A549 (cell line): ENCODE measurements around the gene FKBP8. TPM values are rescaled to one million over a fixed set of nuclear protein-coding genes. Genes with fewer than 3 reads are reported as not detected.

ENCODE experiments used
- ATAC-seq, 2 experiments: fragments of 200-7000 bp in 1 of 2; fragments of >200 bp in 1 of 2; cut with Nextera tagmentation in 1 of 2; cut with Tn5 transposase in 1 of 2; 3 replicates each; pipeline versions ENCODE4 v1.8.0 to v1.9.1; 2018 to 2020; ENCODE audit warnings: mild to moderate bottlenecking in 1 of 2, moderate library complexity in 1 of 2
- CTCF ChIA-PET: fragments of 300-600 bp; sonication (Branson Sonifier 250); formaldehyde crosslinking; extraction: SDS; loops from one replicate; lab custom pipeline; 2021; ENCODE audit warnings: antibody characterized with exemption, inconsistent platforms; lab: Yijun Ruan, JAX
- POLR2A ChIA-PET: fragments of 350-600 bp; formaldehyde crosslinking; extraction: SDS; loops from one replicate; lab custom pipeline; 2021; ENCODE audit warnings: antibody characterized with exemption, inconsistent platforms; lab: Yijun Ruan, JAX
- DNase-seq, 2 experiments: peaks; one replicate each; pipeline versions ENCODE4 v3.0.0 to v3.0.0-alpha.2; 2011 to 2016; ENCODE audit warnings: low read depth in 1 of 2, low spot score in 1 of 2
- FAIRE-seq: peaks from 2 replicates; lab custom pipeline; 2011; peaks lifted over from hg19 to GRCh38; lab: Jason Lieb, UNC
- H3K27ac ChIP-seq, 2 experiments: fragments of >200 bp; sonication (Bioruptor Twin); formaldehyde crosslinking; 3 replicates each; pipeline ENCODE4 v1.5.1; 2016 to 2017
- H3K4me1 ChIP-seq: fragments of >200 bp; sonication (Bioruptor Twin); formaldehyde crosslinking; 3 replicates; pipeline ENCODE4 v1.6.1; 2016
- H3K4me2 ChIP-seq: fragments of >200 bp; sonication (Bioruptor Twin); formaldehyde crosslinking; 3 replicates; pipeline ENCODE4 v1.6.1; 2016
- H3K4me3 ChIP-seq: fragments of >200 bp; sonication (Bioruptor Twin); formaldehyde crosslinking; 3 replicates; pipeline ENCODE4 v1.5.1; 2016
- H3K9me3 ChIP-seq: fragments of >200 bp; sonication (Bioruptor Twin); formaldehyde crosslinking; 3 replicates; pipeline ENCODE4 v1.6.1; 2016
- ATOH8 ChIP-seq: fragments of 250-450 bp; sonication (Bioruptor Pico); IDR thresholded peaks from 2 replicates; pipeline ENCODE4 v1.5.0; 2020; ENCODE audit warnings: low read depth, mild to moderate bottlenecking, moderate library complexity
- BCL3 ChIP-seq: fragments of >200 bp; sonication (Bioruptor Twin); formaldehyde crosslinking; IDR thresholded peaks from 3 replicates; pipeline ENCODE4 v1.6.1; 2016
- CBX2 ChIP-seq: fragments of 200-600 bp; sonication (generic); IDR thresholded peaks from 2 replicates; pipeline ENCODE4 v1.6.1; 2016; ENCODE audit warnings: low read depth, mild to moderate bottlenecking, borderline replicate concordance
- CEBPB ChIP-seq, 2 experiments: fragments of >200 bp in 1 of 2; sonication (Bioruptor Twin) in 1 of 2; formaldehyde crosslinking in 1 of 2; IDR thresholded peaks; 2 replicates each; pipeline ENCODE4 v1.6.1; 2012 to 2016
- CHD4 ChIP-seq: fragments of 200-600 bp; sonication (generic); IDR thresholded peaks from 2 replicates; pipeline ENCODE4 v1.6.1; 2016; ENCODE audit warnings: antibody characterized with exemption, mild to moderate bottlenecking, borderline replicate concordance
- EP300 ChIP-seq, 2 experiments: fragments of >200 bp; sonication (Bioruptor Twin); formaldehyde crosslinking; IDR thresholded peaks; 2 replicates in 1 of 2; 3 replicates in 1 of 2; pipeline ENCODE4 v1.6.1; 2016 to 2017
- HOXA7 ChIP-seq: fragments of 250-450 bp; sonication (Bioruptor Pico); IDR thresholded peaks from 2 replicates; pipeline ENCODE4 v1.5.0; 2020; ENCODE audit warnings: mild to moderate bottlenecking, moderate library complexity
- JUN ChIP-seq, 2 experiments: fragments of >200 bp; sonication (Bioruptor Twin); formaldehyde crosslinking; IDR thresholded peaks; 2 replicates in 1 of 2; 3 replicates in 1 of 2; pipeline ENCODE4 v1.6.1; 2016 to 2017
- KDM1A ChIP-seq: fragments of 200-600 bp; sonication (generic); IDR thresholded peaks from 2 replicates; pipeline ENCODE4 v1.6.1; 2016; ENCODE audit warnings: low read depth, mild to moderate bottlenecking
- MAFK ChIP-seq: fragments of 450-650 bp; IDR thresholded peaks from 2 replicates; pipeline ENCODE4 v1.6.1; 2014; ENCODE audit not compliant: partially characterized antibody
- MAX ChIP-seq: IDR thresholded peaks from 2 replicates; pipeline ENCODE4 v1.6.1; 2012
- NPAS2 ChIP-seq: fragments of 250-450 bp; sonication (Bioruptor Pico); IDR thresholded peaks from 2 replicates; pipeline ENCODE4 v1.8.0; 2022; ENCODE audit warnings: mild to moderate bottlenecking, moderate library complexity, borderline replicate concordance
- PBX3 ChIP-seq: IDR thresholded peaks from 2 replicates; pipeline ENCODE4 v1.6.1; 2012
- RFX5 ChIP-seq: fragments of 450-650 bp; IDR thresholded peaks from 2 replicates; pipeline ENCODE4 v1.7.1; 2014; ENCODE audit warnings: antibody characterized with exemption, mild to moderate bottlenecking, moderate library complexity
- SREBF2 ChIP-seq: fragments of 450-650 bp; IDR thresholded peaks from 2 replicates; pipeline ENCODE4 v1.6.1; 2014; ENCODE audit warnings: mild to moderate bottlenecking, moderate library complexity
- USF2 ChIP-seq: fragments of 450-650 bp; IDR thresholded peaks from 2 replicates; pipeline ENCODE4 v1.6.1; 2014; ENCODE audit warnings: antibody characterized with exemption
- ZC3H11A ChIP-seq: fragments of 450-650 bp; IDR thresholded peaks from 2 replicates; pipeline ENCODE4 v1.6.1; 2014; ENCODE audit warnings: antibody characterized with exemption, mild to moderate bottlenecking
- ZFP36 ChIP-seq: fragments of 450-650 bp; IDR thresholded peaks from 2 replicates; pipeline ENCODE4 v1.6.1; 2014; ENCODE audit warnings: borderline replicate concordance; ENCODE audit not compliant: partially characterized antibody
- ZNF302 ChIP-seq: fragments of 250-450 bp; sonication (Bioruptor Pico); IDR thresholded peaks from 2 replicates; pipeline ENCODE4 v1.9.0; 2021; ENCODE audit warnings: inconsistent platforms, mild to moderate bottlenecking, moderate library complexity
- ZSCAN20 ChIP-seq: fragments of 250-450 bp; sonication (Bioruptor Pico); IDR thresholded peaks from 2 replicates; pipeline ENCODE4 v1.8.0; 2022; ENCODE audit warnings: mild to moderate bottlenecking, moderate library complexity
- WGBS: methylation state at CpG from one replicate; pipeline ENCODE4 v1.1.6; 2017; ENCODE audit errors: missing lambda C conversion rate; 5-methylcytosine and 5-hydroxymethylcytosine counted together
- polyA plus RNA-seq, 4 experiments: library from polyadenylated mRNA; depleted of rRNA in 3 of 4; stranded (reverse); fragments of >200 nt; fragmentation: RNase III in 1 of 4; extraction: RNeasy Plus Mini Kit Qiagen cat#74134 plus additional on column Dnase treatment in 1 of 4; gene quantifications; 2 replicates in 3 of 4; 3 replicates in 1 of 4; pipeline ENCODE4 v1.2.3, GENCODE V29; 2011 to 2017

The FKBP8 gene
- polyA plus RNA-seq, 2 of the 4 experiments (the other 2 are of a cell fraction), result 56.1 to 123 TPM

GRCh38 chr19:18496167-18496979 is 47.0 kb downstream of the FKBP8 start:
- ATAC-seq, result peak; percentile 78; a peak in 5 of 6 replicates
- H3K4me2 ChIP-seq, result peak overlapping the region; percentile 12; the same call in 1 of the 3 replicates
- WGBS, result 69% methylated on average over 11 of the region's 11 CpGs
- POLR2A ChIA-PET, result no interaction called here
- no peak for TF ChIP-seq BCL3
- no peak for TF ChIP-seq USF2
- TF ChIP-seq CBX2, result no peak
- TF ChIP-seq KDM1A, result no peak
- no peak for TF ChIP-seq PBX3
- TF ChIP-seq ZSCAN20 (CRISPR knock-in tag), result no peak
- TF ChIP-seq CHD4, result no peak
- TF ChIP-seq EP300 (IDR thresholded peaks at IDR 0.05), result no peak
- TF ChIP-seq CEBPB (IDR thresholded peaks at IDR 0.05), result no peak
- no peak for TF ChIP-seq MAX
- no peak for TF ChIP-seq ZNF302 (CRISPR knock-in tag)
- no peak for TF ChIP-seq RFX5
- TF ChIP-seq ATOH8 (CRISPR knock-in tag), result no peak
- TF ChIP-seq MAFK, result no peak
- TF ChIP-seq ZFP36, result no peak
- TF ChIP-seq JUN (IDR thresholded peaks at IDR 0.05), result no peak
- TF ChIP-seq, all 56 proteins: peak for 0
- Histone ChIP-seq H3K27ac (peak overlapping the region in 1 of 2 experiments; percentile 65; a peak in 2 of 6 replicates), H3K4me1 (peaks cover 12% of the 10 kb centered on the region), H3K9me3 (no peaks in the 10 kb centered on the region), H3K4me3 (no peak overlapping the region)
- peak in 1 of 2 experiments; percentile 28 for DNase-seq
- CTCF ChIA-PET, result interaction anchor here (0.8 to 1.5 kb wide), 5 partner anchors 10 to 86 kb away, joined by 3 to 4 read pairs (median 3); no protein-coding TSS in a partner anchor
- FAIRE-seq, result no peak

GRCh38 chr19:18495204-18495911 is 48.0 kb downstream of the FKBP8 start:
- ATAC-seq, result peak; percentile 14 to 16; a peak in 1 of 6 replicates
- Histone ChIP-seq H3K27ac (peak overlapping the region in 1 of 2 experiments; percentile 65; a peak in 1 of 6 replicates), H3K9me3 (no peaks in the 10 kb centered on the region), H3K4me1 (peaks cover 12% of the 10 kb centered on the region), H3K4me3 (no peak overlapping the region), H3K4me2 (no peak overlapping the region)
- CTCF ChIA-PET, result interaction anchor here (0.8 to 3.2 kb wide), 5 partner anchors 9 to 93 kb away, joined by 3 to 15 read pairs (median 4); partner anchors contain the start of gene REX1BD
- 87% methylated on average over 7 of the region's 14 CpGs for WGBS
- no peak for FAIRE-seq
- POLR2A ChIA-PET, result no interaction called here
- DNase-seq, result no peak
- TF ChIP-seq ZC3H11A (no peak), HOXA7 (CRISPR knock-in tag) (no peak), SREBF2 (no peak), NPAS2 (CRISPR knock-in tag) (no peak), MAX (no peak)
